CD4-positive, alpha-beta T cell treated with Interleukin-15 for 4 hours (primary cell): ENCODE data around the gene DPP4.
"Not testable (repeated sequence)": the region's sequence is repeated elsewhere in the genome, so short reads cannot be mapped to it uniquely, and the experiment has no call there.

ENCODE experiments used
- DNase-seq: peaks from one replicate; pipeline ENCODE4 v3.0.0-alpha.2; 2020; ENCODE audit warnings: low spot score

DPP4 gene

DNA sequence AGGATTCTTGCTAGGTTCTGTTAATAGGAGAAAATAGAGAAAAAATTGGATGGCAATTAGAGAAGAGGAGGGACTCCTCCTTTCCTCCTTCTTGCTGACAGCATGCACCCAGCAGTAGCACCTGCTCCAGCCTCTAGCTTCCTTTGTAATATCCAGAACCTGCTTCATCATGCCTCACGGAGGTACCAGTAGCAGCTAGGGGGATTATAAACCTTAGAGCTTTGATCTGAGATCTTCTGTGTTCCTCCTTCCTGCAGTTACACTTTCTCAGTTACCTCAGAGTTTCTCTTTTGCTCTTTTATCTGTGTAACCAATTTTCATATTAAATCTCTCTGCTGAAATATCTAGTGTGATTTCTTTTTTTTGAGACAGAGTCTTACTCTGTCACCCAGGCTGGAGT is 16.6 kb downstream of the DPP4 start:
- no peak for DNase-seq

DNA sequence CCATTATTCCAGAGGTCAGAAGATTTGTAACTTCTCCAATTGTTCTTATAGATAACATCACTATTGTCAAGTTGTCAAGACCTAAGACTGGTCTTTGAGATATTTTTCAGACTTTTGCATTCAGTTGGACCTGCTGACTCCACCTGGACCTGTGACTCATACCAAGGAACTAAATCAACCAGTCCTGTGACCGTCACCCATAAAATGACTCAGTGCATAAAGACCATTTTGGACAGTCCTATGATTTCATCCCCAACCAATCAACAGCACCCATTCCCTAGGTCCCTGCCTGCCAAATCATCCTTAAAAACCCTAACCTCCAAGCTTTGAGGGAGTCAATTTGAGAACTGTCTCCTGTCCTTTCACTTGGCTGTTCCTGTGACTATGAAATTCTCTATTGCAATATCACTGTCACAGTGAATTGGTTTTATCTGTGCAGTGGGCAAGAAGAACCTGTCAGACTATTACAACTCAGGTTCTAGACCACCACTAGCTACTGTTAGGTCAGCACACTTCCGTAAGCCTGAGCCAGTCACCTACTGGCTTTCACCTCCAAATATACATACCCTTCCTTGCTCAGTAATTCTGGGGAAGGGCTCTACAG is 17.1 kb downstream of the DPP4 start:
- DNase-seq: no peak

DNA sequence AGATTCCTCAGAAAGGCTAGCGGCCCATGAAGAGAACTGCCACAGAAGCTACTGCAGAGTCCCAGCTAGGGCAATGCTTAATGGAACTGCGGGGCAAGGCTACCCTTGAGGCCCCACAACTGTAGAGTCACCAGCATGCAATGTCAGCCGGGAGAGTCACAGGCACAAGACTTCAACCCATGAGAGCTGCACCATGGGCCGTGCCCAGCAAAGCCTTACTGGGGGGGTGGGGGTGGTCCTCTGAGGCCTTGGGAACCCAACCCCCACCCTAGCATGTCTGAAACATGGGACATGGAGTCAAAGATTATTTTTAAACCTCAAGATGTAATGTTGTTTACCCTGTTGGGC is 20.2 kb downstream of the DPP4 start:
- DNase-seq: no peak

DNA sequence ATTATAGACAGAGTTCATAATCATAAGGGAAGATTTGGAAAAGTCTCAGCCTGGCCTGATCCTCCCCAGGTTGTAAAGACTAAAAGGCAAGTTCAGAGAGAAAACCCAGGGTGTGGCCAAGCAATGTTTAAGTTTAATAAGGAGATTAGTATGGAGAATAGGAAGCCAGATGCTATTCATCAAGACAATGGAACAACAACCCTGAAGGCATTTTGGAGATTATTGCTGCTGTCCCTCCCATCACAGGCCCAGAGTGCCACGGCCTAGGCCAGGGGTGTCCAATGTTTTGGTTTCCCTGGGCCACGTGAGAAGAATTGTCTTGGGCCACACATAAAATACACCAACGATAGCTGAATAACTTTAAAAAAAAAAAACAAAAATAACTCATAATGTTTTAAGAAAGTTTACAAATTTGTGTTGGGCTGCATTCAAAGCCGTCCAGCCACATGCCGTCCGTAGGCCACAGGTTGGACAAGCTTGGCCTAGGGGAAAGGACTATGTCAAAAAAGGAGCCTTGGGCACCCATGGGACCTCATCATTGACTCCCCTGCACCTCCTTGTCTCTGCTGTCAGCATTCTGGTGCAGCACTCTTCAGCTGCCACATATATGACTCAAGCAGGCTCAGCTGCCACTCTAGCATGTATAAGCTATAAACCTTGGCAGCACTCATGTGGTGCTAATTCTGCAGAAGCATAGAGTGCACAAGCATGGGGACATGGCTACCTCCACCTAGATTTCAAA is 20.8 kb downstream of the DPP4 start:
- DNase-seq: no peak

DNA sequence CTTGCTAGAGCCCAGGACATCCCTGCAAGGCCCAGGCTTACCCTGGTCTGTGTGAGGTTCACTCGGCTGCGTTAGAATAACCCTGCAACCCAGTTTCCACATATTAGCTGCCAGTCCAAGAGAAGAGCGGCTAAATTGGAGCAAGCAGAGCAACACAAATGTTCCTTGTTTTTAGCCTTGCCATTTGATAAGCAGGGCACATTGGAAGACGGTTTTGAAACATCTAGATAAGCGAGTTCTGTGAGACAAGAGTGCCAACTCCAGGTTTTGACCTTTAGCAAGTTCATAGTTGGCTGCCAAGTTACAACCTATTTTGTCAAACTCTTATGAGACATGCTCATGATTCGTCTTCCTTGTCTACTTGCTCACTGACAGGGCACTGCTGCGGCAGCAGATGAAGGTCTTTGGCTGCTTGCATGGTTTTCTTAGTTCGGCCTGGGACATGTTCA is 23.5 kb downstream of the DPP4 start:
- DNase-seq: no peak

DNA sequence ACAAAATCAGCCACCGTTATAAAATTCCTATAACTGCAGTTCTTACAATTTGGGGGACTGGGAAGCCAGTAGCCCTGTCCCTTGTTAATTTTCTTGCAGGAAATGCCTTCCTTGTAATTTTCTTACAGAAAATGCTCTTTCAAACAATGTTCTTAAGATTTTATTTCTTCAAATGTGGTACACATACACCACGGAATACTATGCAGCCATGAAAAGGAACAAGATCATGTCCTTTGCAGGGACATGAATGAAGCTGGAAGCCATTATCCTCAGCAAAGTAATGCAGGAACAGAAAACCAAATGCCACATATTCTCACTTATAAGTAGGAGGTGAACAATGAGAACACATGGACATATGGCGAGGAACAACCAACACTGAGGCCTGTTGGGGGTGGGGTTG is 24.9 kb downstream of the DPP4 start:
- not testable (repeated sequence) for DNase-seq

DNA sequence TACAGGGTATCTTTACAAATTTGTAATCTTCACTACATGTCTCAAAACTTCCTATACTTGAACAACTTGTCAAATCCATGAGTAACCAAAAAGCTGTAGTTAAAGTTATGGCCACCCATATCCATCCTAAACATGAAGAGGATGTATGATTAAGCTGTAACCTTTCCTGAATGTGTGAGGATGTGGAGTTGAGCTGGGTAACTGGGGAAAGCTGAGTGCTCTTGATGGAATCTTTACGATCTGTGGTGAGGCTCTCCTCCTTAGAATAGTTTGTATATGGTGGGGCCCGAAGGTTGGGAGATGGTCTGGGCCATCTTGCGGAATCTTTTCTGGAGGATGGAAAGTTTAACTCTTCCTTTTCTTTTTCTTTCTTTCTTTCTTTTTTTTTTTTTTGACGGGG is 29.4 kb downstream of the DPP4 start:
- DNase-seq: no peak

DNA sequence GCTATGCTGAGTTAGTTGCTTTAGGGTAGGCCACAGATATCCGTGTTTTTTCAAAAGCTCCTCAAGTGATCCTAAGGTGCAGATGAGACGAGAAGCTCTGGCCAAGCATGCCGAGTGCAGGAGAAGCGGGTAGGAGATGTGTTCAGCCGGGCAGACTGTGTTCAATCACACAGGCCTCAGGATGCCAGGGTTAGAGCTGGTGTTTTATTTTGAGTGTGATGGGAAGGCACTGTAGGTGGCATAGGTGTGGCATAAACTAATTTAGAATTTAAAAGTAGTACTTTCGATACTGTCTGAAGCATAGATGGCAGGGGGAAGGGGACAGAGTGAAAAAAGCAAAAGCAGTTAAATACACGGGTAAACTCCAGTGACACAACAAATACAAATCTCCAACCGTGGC is 30.9 kb downstream of the DPP4 start:
- DNase-seq: no peak

DNA sequence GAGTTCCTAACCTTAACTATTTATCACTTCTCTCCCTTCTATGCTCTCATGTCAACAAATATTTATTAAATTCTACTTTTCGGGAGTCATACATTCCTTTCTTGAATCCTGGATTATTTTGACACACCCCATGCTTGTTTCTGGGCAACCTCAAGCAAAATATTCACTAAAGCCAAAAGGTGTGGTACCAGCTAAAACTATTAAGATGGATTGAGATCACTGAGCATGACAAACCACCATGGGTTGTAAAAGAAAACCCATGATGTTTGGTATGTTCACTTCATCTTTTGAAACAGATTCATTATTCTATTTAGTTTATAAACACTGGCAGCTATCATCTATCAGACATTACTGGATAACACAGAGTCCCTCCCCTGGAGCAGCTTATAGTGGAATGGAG is 32.5 kb downstream of the DPP4 start:
- no peak for DNase-seq

DNA sequence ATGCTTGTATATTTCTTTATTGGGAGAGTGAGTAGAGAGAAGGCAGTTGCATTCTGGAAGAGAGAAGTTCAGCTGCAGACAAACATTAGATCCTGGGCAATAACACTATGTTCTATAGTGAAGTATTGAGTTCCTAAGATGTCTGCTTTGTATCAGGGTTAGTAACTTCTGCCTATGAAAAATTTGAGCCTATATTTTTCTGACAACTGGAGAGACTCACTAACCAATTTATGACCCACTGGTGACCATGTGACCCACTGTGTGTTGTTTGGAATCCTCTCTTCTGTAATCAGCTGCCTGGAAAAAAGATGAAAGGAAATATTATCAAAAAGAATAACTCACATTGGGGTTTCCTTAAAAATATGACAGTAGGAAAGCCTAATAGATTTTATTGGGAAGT is 35.3 kb downstream of the DPP4 start:
- no peak for DNase-seq

DNA sequence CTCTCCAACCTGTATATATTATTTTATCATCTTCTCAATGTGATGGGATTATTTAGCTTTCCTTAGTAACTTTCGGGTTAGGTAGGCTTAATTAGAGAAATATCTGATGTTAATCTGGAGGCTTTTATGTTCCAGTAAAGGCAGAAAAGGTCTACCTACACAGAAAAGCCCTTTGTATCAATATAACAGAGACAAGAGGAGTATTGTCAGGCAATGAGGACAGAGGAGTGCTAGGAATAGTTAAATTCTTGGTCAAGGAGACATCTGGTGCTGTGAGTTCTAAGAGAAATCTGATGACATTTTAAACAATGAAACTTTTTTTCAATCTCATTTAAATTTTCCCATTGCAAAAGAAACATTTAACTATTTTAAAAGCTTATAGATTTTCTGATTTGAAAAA is 36.1 kb downstream of the DPP4 start:
- DNase-seq: no peak

DNA sequence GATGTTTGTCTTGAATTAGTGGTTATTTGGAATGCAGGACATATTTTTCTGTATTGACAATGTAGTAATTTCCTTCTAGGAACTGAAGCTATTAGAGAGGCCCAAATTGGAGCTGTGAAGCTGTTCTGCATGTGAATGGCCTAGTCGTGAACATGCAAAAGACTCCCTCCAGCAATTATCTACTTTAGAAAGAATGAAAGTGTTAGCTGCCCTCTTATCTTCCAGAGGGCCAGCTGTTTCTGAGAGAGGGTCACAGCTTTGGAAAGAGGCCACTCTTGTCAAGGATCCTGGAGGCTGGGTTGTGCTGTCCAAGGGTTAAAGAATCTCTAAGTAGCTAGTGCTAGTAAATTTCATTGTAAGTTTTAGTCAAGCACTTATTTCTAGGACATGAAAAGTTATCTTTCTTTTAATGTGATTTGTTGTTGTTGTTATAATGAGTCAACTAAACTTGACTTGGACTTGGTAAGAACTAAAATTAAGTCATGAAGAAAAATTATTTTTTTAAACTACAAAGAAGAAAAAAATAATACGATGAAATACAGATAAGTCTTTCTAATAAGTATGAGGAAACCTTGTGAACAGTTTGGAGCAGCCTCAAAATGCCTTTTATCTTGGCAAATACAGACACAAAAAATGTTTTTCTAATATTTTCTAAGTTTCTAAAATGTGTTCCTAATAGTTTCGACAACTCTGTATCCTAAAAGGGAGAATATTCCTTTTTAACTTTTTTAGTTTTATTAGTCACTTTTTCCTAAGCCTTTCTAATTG is 36.8 kb downstream of the DPP4 start:
- DNase-seq: no peak

DNA sequence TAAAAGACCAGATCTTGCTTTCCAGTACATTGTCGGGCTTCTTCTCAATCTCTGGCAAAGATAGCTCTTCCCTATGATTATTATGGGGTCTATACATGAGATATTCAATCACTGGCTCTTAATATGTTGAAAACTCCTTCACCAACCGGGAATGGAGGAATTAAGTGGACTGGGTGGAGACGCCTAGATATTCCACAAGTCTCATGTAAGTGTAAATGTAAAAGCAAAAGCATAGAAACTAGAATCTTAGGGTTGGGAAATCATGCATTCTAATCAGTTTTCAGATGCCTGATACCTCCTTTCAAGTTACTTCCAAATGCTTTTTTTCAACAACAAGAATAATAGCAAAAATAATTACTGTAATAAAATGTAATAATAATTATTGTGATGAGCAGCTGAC is 38.0 kb downstream of the DPP4 start:
- DNase-seq: no peak

DNA sequence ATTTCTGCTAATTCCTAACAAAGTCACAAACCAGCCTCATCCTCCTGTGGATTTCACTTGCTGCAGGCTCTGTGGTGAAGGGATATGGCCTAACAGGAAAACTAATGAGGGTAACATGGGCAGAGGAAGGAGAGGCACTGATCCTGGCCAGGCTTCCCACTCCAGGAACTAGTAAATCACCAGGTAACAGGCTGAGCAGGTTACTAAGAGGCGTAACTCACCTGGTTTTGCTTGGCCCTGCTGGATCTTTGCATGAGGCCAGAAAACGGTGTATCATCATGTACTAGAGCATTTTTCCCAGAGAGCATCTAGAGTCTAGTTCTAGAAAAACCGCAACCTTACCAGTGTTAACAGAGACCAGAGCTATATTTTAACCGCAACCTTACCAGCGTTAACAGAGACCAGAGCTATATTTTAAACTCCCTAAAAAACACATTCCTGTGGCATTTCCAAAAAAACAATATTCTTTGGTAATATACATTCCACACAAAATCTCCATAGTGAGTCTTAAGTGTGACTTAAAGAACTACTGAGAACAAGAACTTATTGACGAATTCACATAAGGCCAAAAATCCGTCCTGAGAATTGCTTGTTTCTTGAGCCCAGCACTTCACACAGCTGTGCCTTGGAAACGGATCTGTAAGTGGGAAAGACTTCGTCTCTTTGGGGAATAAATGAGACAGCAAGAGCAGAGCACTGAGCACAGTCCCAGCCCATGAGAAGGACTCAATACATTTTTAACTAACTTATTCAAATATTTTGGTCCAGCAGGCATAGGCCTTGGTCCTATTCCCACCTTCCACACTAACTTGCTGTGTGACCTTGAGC is 43.4 kb downstream of the DPP4 start:
- no peak for DNase-seq

DNA sequence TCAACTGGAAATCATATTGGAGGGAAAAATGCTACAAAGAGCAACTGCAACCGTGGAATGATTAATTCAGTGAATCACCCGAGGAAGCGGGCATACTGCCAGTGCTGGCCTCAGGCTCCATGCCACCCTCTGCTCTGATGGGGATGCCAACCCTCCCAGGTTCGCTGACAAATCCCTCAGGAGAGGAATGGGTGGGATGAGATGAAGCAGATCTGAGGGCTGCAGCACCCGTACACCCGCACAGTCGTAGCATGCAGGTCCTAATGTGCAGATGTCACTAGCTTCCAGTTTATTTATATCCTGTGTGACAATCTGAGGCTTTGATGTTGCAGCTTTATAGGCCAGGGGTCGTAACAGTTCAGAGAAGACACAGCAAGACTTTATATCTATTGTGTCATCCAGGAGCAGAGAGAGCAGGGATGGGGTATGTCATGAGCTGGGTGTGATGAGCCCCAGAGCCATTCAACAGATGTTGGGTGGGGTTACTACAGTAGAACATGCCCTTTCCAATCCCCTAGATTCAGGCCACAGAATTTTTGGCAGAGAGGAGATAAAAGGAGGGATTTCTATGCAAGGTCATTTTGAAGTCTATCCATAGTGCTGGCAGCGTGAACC is 44.6 kb downstream of the DPP4 start:
- DNase-seq: no peak

DNA sequence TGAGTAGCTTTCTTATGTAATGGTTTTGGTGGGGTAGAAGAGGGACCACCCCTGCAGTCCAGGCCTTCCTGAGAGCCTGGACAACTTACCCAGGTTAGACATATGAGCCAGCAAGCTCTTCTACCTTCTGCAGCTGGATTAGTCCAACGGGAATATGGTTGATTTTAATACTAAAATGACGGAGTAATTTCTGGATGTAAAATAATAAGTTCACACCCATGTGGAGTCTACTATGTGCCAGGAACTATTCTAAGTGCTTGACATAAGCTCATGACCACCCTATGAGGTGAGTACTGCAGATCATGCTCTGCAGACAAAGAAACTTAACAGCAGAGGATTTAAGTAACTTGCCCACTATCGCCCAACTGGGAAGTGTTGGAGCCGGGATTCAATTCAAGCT is 45.5 kb downstream of the DPP4 start:
- DNase-seq: no peak

DNA sequence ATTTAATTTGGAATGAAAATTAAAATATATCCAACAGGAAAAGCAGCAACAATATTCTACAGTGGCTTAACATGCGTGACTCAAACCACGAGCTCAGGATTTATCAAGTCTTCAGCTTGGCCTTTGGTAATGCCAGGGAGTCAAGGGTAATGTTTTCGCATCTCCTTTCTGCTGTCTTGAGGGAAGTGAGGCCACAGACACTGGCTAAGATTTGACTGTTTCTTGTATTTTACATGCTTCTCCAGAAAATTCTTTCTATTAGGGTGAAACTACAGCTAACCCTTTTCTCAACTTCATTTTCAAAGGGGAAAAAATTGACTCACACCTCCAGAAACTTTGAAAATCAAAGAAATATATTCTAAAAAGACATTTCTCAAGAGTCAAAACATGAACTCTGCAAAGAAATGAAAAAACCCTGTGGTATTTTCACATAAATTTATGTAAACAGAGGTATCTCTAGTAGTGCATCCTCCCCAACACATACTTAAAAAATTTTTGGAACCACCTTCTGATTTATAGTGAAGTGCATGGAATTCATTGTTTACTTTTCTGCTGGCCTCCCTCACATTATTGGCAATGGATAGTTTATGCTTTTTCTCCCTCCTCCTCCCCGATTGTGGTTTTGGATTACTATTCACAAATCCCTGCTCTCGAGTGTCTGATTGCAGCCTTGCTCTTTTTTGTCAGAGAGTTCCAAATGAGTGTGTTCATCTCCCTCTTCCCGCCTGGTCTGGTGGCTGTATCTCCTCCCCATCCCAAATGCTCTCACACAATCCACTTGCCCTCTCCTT is 48.7 kb downstream of the DPP4 start:
- no peak for DNase-seq

DNA sequence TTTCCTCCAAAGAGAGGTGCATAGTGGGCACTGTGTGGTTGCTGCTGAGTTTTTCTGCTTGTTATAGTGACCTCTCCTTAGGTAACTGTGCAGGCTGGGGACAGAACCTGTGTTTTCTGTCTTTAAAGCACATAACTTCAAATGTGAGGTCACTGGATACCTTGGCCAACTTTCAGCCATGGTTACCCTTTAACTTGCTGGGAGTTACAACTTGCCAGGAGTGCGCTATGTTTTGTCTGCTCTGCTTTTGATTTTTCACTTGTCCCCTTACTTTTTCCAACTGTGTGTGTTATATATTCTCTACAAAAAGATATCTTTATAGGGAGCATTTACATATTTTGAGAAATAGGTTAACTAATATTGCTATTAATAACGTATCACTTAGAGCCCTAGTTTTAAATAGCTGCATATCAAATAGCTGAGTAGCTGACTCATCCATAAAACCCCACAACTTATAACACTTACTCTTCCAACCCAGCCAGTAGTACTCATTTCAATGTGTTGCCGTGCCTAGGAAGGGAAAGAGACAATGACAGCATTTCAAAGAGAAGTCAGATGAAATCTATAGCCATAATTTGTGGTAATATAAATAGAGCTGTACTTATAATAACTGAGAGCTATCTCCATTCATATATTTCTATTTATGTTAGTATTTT is 51.6 kb downstream of the DPP4 start:
- no peak for DNase-seq

DNA sequence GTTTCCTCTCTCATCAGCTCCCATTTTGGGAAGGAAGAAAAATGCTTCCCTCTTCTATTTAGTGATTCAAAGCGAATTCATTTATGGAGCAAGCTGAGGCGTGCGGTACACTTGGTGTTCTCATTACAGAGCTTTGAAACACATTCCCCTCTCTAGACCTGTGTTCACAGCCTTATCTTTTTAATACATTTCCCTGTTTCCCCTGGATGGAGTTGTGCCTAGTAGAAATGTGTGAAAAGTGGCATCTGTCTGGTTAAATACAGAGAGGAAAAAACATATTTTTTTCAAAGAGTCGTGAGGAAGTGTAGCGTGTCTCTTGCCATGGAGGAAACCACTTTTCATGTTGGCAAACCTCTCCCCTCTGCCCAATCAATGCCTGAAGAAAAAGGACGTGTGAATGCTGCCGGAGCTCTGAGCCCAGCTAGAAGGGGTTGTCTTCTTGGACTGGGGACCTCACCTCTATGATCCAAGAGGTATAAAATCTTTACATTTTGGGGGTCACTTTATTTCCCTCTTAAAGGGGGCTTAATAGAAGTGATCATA is 52.4 kb downstream of the DPP4 start:
- DNase-seq: no peak

DNA sequence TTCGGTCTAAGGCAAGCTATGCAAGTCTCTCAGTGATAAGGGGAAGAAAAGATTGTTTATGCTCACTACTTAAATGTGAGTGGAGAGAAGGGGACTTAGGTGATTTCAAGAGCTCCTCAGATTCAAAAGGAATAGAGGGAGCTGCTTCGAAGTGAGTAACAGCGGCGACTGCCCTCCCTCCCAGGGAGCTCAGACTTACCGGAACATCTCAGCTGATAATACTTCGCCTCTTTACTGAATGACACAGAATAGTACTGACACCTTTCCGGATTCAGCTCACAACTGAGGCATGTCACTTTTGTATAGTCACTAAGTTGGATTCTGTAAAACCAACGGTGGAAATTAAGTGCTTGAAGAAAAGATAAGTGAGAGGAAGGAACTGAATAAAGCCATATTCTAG is 55.5 kb downstream of the DPP4 start:
- DNase-seq: no peak
